Measurements from ENCODE around the gene C16orf78.

The C16orf78 gene

DNA sequence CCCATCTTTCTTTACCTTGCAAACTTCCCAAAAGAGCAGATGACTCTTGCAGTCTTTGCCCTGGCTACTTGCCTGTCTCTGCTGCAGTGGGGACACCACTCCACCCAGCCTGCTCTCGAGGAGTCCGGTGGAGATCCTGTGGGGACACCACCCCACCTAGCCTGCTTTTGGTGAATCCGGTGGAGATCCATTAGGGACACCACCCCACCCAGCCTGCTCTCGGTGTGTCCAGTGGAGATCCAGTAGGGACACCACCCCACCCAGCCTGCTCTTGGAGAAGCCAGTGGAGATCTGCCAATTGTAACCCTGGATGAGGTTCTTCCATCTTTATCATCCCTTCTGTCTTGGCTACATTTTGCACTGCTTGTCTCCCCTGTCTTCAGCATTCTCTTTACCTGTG is 54.2 kb downstream of the C16orf78 start:
- TF ChIP-seq, protein P1, sequence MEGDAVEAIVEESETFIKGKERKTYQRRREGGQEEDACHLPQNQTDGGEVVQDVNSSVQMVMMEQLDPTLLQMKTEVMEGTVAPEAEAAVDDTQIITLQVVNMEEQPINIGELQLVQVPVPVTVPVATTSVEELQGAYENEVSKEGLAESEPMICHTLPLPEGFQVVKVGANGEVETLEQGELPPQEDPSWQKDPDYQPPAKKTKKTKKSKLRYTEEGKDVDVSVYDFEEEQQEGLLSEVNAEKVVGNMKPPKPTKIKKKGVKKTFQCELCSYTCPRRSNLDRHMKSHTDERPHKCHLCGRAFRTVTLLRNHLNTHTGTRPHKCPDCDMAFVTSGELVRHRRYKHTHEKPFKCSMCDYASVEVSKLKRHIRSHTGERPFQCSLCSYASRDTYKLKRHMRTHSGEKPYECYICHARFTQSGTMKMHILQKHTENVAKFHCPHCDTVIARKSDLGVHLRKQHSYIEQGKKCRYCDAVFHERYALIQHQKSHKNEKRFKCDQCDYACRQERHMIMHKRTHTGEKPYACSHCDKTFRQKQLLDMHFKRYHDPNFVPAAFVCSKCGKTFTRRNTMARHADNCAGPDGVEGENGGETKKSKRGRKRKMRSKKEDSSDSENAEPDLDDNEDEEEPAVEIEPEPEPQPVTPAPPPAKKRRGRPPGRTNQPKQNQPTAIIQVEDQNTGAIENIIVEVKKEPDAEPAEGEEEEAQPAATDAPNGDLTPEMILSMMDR (IDR thresholded peaks at IDR 0.05; ENCODE audit: borderline replicate concordance, insufficient read depth, low read depth, low read length), result no peak
- no peak overlapping the region for H3K4me3 ChIP-seq (ENCODE audit: low read depth, low read length)

DNA sequence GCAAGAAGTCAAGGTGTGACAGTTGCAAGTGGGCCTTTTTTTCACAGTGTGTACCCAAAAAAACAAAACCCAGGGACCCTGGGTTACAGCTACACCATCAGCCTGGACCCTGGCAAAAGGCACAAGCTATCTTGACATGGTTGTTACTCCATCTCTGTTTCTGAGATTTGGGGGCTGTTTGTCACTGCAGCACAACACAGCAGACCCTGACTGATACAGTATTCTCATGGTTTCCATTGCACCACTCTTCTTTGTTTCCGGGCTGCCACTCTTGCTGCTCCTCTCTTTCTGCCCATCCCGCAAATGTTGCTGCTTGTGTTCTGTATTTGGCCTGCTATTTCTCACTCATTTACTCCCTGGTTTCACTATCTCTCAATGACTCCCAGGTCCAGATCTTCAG is 55.2 kb downstream of the C16orf78 start:
- TF ChIP-seq, protein P1 (IDR thresholded peaks at IDR 0.05; ENCODE audit: borderline replicate concordance, insufficient read depth, low read depth, low read length), result no peak
- H3K4me3 ChIP-seq (ENCODE audit: low read depth, low read length), result no peak overlapping the region

GRCh38 chr16:49431040-49431439 is 57.4 kb downstream of the C16orf78 start:
- TF ChIP-seq, protein P1 (IDR thresholded peaks at IDR 0.05; ENCODE audit: borderline replicate concordance, insufficient read depth, low read depth, low read length), result no peak
- no peak overlapping the region for H3K4me3 ChIP-seq (ENCODE audit: low read depth, low read length)

GRCh38 chr16:49431591-49432290 is 58.1 kb downstream of the C16orf78 start:
- TF ChIP-seq, protein P1 (IDR thresholded peaks at IDR 0.05; ENCODE audit: borderline replicate concordance, insufficient read depth, low read depth, low read length), result no peak
- no peak overlapping the region for H3K4me3 ChIP-seq (ENCODE audit: low read depth, low read length)

- TF ChIP-seq, protein P1 (IDR thresholded peaks at IDR 0.05; ENCODE audit: borderline replicate concordance, insufficient read depth, low read depth, low read length), result no peak
- H3K4me3 ChIP-seq (ENCODE audit: low read depth, low read length), result no peak overlapping the region
These were observed 61.1 kb downstream of the C16orf78 start for GRCh38 chr16:49434733-49435132.

DNA sequence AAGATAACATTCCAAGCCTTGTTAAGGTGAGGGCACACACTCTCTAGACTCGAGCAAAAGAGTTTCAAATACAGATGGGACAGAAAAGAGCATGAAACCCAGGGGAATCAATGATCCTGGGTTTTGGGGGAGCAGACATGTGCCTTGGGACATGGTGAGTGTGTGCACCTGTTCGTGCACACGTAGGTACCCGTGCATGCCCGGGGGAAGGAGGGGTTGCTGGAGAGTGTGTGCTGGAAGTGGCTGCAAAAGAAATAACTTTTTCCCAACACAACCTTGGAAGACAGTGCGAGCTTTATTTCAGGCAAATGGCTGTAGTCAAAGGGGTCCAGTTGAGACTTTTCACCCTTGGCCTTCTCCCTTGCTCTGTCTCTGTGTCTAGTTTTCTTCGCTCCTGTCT is 62.6 kb downstream of the C16orf78 start:
- TF ChIP-seq, protein P1 (IDR thresholded peaks at IDR 0.05; ENCODE audit: borderline replicate concordance, insufficient read depth, low read depth, low read length), result no peak
- no peak overlapping the region for H3K4me3 ChIP-seq (ENCODE audit: low read depth, low read length)

GRCh38 chr16:49437344-49437743 is 63.7 kb downstream of the C16orf78 start:
- no peak overlapping the region for H3K4me3 ChIP-seq (ENCODE audit: low read depth, low read length)
- TF ChIP-seq, protein P1 (IDR thresholded peaks at IDR 0.05; ENCODE audit: borderline replicate concordance, insufficient read depth, low read depth, low read length), result no peak
